Omental fat pad (tissue), 4 donors: ENCODE measurements around the gene VAV2. TPM values are rescaled to one million over a fixed set of nuclear protein-coding genes. Genes with fewer than 3 reads are reported as not detected.
A peak's percentile ranks its signal among the peaks of the same experiment; 100 is the strongest.

Experiments used
- ATAC-seq: fragments of 150-250 bp; one replicate; pipeline ENCODE4 v1.9.1; 2016; ENCODE audit warnings: mild to moderate bottlenecking, moderate library complexity; ENCODE audit not compliant: low FRiP score
- DNase-seq: peaks from one replicate; pipeline ENCODE4 v3.0.0-alpha.2; 2019; ENCODE audit warnings: low spot score
- CTCF ChIP-seq, 3 donors: fragments of 450-650 bp; IDR thresholded peaks; one replicate each; pipeline ENCODE4 v1.5.1; 2016 to 2017; ENCODE audit warnings: antibody characterized with exemption in 3 of 3, mild to moderate bottlenecking in 3 of 3, moderate library complexity in 2 of 3
- total RNA-seq, 4 donors: library from RNA; depleted of rRNA; stranded (reverse); fragments of >200 nt; gene quantifications; one replicate each; pipeline ENCODE4 v1.1.0, GENCODE V29; 2016

VAV2 gene
- total RNA-seq, 4 donors from 2014 or later: 4.0 to 10.9 (median 6.2) TPM

GRCh38 chr9:133857639-133858038 is 134.5 kb downstream of the VAV2 start:
- DNase-seq: no peak
- ATAC-seq: no peak
- no peak for TF ChIP-seq CTCF (IDR thresholded peaks at IDR 0.05)

DNA sequence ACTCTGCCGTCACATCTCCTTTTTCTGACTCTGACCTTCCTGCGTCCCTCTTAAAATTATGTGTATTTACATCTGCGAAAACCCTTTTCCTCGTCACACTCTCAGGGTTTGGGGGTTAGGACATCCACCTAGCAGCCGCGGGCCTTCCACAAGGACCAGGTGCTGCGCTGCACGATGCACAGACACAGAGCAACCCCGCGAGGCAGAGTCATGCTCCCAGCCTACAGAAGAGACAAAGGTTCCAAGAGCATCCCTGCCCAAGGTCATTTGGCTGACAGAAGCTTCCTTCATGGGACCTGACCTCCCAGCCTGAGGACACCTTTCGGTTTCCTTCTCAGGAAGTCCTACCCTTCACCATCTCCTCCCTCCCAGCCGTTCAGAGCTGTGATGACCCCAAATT is 135.3 kb downstream of the VAV2 start:
- no peak for TF ChIP-seq CTCF (IDR thresholded peaks at IDR 0.05)
- no peak for ATAC-seq

GRCh38 chr9:133855802-133856521 is 136.2 kb downstream of the VAV2 start:
- DNase-seq: no peak
- ATAC-seq: peak; percentile 27
- no peak for TF ChIP-seq CTCF (IDR thresholded peaks at IDR 0.05)

More for the DNA sequence above, 135.3 kb downstream of the VAV2 start:
- no peak for DNase-seq

DNA sequence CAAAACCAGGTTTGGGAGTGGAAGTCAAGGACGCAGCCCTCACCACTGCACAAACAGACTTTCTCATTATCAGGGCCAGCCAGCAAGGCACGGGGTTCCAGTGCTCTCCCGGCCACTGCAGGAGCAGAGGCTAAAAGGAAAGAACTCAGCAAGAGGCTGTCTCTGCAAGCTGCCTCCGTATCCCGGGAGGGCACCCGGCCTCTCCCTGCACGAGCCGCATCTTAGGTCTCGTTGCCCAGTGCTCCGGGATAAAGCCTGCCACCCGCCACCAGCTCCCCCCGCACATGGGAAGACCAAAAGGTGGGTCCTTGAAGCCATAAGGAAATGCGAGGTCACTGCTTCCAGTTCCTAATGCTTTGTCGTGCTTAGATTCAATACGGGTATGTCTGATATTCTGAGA is 136.8 kb downstream of the VAV2 start:
- ATAC-seq (no peak), DNase-seq (no peak)
- no peak for TF ChIP-seq CTCF (IDR thresholded peaks at IDR 0.05)

DNA sequence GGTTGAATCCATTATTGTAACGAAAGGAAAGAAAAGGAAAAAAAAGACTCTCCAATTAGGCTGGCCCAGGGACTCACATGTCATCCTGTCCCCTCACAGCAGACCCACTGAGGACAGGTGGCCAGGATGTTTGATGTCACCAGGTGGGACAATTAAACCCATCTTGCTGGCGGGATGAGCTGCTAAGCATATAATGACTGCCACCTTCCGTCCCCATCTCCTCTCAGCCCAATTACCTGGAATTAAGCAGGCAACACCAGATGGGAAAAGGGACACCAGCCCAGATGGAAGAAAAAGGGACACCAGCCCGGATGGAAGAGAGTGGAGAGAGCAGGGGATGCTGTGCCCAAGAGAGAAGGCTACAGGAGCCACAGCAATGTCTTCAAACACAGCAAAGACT is 137.4 kb downstream of the VAV2 start:
- no peak for ATAC-seq

GRCh38 chr9:133854048-133854447 is 138.1 kb downstream of the VAV2 start:
- ATAC-seq (no peak), DNase-seq (no peak)
- no peak for TF ChIP-seq CTCF (IDR thresholded peaks at IDR 0.05)

More for the DNA sequence above, 137.4 kb downstream of the VAV2 start:
- DNase-seq: no peak
- TF ChIP-seq CTCF (IDR thresholded peaks at IDR 0.05): no peak

DNA sequence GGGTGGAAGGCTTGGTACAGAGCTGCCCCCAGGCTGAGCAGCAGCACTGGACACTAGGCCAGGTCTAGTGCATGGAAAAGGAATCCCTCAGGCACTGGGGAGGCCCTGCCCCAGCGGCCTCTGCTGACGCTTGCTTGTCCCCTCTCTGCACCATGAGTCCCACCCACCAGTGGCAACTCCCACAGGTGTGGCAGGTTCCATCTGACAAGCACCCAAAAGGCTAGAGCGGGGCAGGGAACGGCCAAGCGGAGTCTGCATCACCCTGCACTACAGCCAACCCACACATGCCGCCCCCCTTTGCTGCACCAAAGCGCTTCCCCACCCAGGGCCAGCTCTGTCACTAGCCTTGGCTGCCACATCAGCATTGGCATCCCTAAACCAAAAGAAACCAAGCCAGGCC is 138.8 kb downstream of the VAV2 start:
- DNase-seq: no peak
- no peak for TF ChIP-seq CTCF (IDR thresholded peaks at IDR 0.05)
- ATAC-seq: no peak
